Activated CD4-positive, alpha-beta T cell treated with anti-CD3 and anti-CD28 coated beads, Interleukin-2, amount 10 ng/mL, durations not matched to agents 24 days and 14 days (primary cell): ENCODE results near the gene CAND2. TPM values are rescaled to one million over a fixed set of nuclear protein-coding genes. Genes with fewer than 3 reads are reported as not detected.

ENCODE experiments used
- DNase-seq: peaks from one replicate; pipeline ENCODE4 v3.0.0; 2022
- H3K27ac Mint-ChIP-seq: one replicate; pipeline ENCODE4 v1.8.0; 2022; ENCODE audit warnings: mild to moderate bottlenecking, mixed read lengths
- H3K27me3 Mint-ChIP-seq: one replicate; pipeline ENCODE4 v1.8.0; 2022; ENCODE audit warnings: mixed read lengths
- H3K36me3 Mint-ChIP-seq: one replicate; pipeline ENCODE4 v1.8.0; 2022; ENCODE audit warnings: low read depth, mild to moderate bottlenecking, mixed read lengths
- H3K4me1 Mint-ChIP-seq: one replicate; pipeline ENCODE4 v1.8.0; 2021; ENCODE audit warnings: mixed read lengths
- H3K4me3 Mint-ChIP-seq: one replicate; pipeline ENCODE4 v1.8.0; 2022; ENCODE audit warnings: mild to moderate bottlenecking, moderate library complexity, mixed read lengths
- H3K9me3 Mint-ChIP-seq: one replicate; pipeline ENCODE4 v1.8.0; 2021; ENCODE audit warnings: mixed read lengths
- intact Hi-C: fragments of 100-400 bp; cut with micrococcal nuclease; formaldehyde crosslinking; loops from one replicate; pipeline ENCODE4 v1.15.1; 2023
- total RNA-seq: library from RNA; stranded (reverse); gene quantifications from 2 replicates; pipeline ENCODE4 v1.2.3, GENCODE V29; 2022

The CAND2 gene
- total RNA-seq, 1 donor from 2014 or later: 0.75 TPM

DNA sequence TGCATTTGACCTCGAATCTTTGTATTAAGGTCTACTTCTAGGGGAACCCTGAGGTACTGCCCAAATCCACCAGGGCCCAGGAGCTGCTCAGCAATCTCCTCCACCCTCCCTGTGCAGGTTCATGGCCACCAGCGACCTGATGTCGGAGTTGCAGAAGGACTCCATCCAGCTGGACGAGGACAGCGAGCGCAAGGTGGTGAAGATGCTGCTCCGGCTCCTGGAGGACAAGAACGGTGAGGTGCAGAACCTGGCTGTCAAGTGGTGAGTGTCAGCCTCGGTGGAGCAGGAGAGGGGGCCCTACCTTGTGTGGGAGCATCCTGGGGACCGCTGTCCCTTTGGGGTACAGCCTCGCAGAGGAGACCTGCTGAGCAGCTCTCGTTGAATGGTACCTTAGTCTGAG is 6.9 kb downstream of the CAND2 start:
- no peak for DNase-seq
- H3K4me1 Mint-ChIP-seq: no peaks in the 10 kb centered on the region
- H3K4me3 Mint-ChIP-seq: no peak overlapping the region
- no peaks in the 10 kb centered on the region for H3K9me3 Mint-ChIP-seq
- intact Hi-C loops: no loop called here
- H3K36me3 Mint-ChIP-seq: no peaks in the 10 kb centered on the region
- peaks cover 2% of the 10 kb centered on the region for H3K27me3 Mint-ChIP-seq
- H3K27ac Mint-ChIP-seq: no peak overlapping the region

DNA sequence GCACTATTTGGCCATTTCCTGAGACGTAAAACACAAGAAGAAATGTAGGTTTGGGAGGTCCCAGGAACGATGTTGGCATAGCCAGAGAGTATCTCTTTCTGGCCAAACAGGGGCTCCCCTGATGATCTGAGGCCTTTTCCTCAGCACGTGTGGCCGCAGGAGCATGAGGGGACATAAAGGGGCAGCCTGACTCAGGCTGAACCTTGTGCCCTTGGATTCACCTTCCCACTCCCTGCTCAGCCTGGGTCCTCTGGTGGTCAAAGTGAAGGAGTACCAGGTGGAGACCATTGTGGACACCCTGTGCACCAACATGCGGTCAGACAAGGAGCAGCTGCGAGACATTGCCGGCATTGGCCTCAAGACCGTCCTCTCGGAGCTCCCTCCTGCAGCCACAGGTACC is 10.6 kb downstream of the CAND2 start:
- no peak overlapping the region for H3K27ac Mint-ChIP-seq
- intact Hi-C loops: no loop called here
- no peak overlapping the region for H3K4me3 Mint-ChIP-seq
- no peak for DNase-seq
- no peaks in the 10 kb centered on the region for H3K36me3 Mint-ChIP-seq
- peaks cover 7% of the 10 kb centered on the region for H3K4me1 Mint-ChIP-seq
- H3K9me3 Mint-ChIP-seq: no peaks in the 10 kb centered on the region
- peaks cover 10% of the 10 kb centered on the region for H3K27me3 Mint-ChIP-seq

DNA sequence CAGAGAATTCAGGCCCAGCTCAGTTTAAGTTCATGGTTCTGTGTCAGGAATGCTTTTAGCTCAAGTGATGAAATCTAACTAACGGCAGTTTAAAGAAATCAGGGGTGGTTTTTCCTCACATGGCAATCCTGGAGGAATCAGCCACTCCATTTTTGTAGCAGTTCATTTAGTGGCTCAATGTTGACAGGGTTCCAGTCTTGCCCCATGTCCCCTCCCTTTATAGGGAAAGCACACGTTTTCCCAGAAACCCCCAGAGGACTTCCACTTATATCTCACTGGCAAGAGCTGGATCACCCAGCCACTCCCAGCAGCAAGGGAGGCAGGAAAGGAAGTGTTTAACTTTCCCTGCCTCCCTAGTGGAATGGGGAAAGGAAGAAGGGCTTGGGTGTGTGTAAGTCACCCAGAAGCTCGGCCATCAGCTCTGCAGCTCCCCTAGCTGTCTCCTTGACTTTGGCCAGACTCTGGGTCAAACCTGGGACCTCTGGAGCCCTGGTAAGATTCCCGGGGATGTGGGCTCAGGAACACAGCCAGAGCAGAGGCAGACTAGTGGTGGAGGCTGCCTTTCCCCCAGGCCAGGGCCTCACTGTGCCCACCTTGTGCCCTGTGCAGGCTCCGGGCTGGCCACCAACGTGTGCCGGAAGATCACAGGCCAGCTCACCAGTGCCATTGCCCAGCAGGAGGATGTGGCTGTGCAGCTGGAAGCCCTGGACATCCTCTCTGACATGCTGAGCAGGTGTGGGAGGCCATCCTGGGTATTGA is 11.3 kb downstream of the CAND2 start:
- no peaks in the 10 kb centered on the region for H3K9me3 Mint-ChIP-seq
- intact Hi-C loops: no loop called here
- H3K27me3 Mint-ChIP-seq: peaks cover 10% of the 10 kb centered on the region
- no peak overlapping the region for H3K4me3 Mint-ChIP-seq
- H3K4me1 Mint-ChIP-seq: peaks cover 7% of the 10 kb centered on the region
- no peak overlapping the region for H3K27ac Mint-ChIP-seq
- H3K36me3 Mint-ChIP-seq: no peaks in the 10 kb centered on the region
- no peak for DNase-seq

DNA sequence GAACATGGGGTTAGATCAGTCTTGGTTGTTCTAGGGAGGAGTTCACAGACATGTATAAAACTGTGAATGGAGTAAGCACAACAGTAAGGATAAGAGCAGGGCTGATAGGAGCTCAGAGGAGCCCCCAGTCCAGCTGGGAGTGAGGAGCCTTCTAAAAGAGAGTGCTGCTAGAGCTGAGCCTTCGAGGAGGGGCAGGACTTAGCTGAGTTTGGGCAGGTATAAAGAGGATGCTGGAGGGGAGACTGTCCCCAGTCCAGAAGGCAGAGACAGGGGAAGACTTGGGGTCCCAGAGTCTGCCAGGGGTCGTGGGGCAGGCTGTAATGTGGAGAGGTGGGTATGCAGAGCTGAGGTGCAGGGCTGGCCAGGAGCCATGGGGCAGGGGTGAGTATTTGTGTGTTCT is 12.1 kb downstream of the CAND2 start:
- Mint-ChIP-seq H3K9me3 (no peaks in the 10 kb centered on the region), H3K36me3 (no peaks in the 10 kb centered on the region), H3K27me3 (peaks cover 10% of the 10 kb centered on the region), H3K4me1 (peaks cover 7% of the 10 kb centered on the region), H3K27ac (no peak overlapping the region), H3K4me3 (no peak overlapping the region)
- intact Hi-C loops: no loop called here
- DNase-seq: no peak

DNA sequence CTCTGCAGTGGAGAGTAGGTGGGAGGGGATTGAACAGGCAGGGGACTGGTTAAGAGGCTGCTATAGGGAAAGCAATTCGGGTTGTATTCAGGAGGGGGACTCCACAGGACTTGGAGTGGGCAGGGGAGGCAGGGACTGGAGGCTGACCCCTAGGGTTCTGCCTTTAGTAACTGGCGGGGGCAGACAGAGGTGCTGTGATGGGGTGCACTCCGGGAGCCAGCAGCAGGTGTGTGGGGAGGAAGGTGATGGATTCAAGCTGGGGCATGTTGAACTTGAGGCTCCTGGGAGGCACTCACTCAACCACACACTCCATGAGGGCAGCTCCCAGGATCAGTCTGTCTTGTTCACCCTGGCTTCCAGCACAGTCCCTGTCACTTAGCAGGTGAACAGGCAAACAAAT is 12.5 kb downstream of the CAND2 start:
- Mint-ChIP-seq H3K27me3 (peaks cover 10% of the 10 kb centered on the region), H3K36me3 (no peaks in the 10 kb centered on the region), H3K4me3 (peak overlapping the region; percentile 52), H3K27ac (no peak overlapping the region), H3K9me3 (no peaks in the 10 kb centered on the region), H3K4me1 (peaks cover 7% of the 10 kb centered on the region)
- intact Hi-C loops: no loop called here
- DNase-seq: peak; percentile 56

DNA sequence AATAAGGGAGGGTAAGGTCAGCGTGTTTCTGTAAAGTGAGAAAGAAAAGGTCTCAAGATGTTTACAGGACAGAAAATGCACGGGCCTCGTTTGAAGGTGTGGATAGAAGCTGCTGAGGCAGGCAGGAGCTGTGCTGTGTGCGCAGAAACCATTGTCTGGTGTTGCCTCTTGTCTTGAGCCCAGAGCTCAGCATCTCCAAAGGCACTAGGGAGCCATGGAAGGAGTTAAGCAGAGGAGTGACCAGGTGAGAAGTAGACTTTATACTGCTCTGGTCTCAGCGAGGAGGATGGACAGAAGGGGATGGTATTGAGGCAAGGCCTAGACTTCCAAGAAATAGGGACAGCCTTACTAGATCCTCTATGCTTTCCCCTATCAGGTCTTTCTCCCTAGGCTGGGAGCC is 13.0 kb downstream of the CAND2 start:
- Mint-ChIP-seq H3K27ac (no peak overlapping the region), H3K4me1 (peaks cover 7% of the 10 kb centered on the region), H3K9me3 (no peaks in the 10 kb centered on the region), H3K36me3 (no peaks in the 10 kb centered on the region), H3K4me3 (peak overlapping the region; percentile 52), H3K27me3 (peaks cover 10% of the 10 kb centered on the region)
- intact Hi-C loops: no loop called here
- DNase-seq: no peak

DNA sequence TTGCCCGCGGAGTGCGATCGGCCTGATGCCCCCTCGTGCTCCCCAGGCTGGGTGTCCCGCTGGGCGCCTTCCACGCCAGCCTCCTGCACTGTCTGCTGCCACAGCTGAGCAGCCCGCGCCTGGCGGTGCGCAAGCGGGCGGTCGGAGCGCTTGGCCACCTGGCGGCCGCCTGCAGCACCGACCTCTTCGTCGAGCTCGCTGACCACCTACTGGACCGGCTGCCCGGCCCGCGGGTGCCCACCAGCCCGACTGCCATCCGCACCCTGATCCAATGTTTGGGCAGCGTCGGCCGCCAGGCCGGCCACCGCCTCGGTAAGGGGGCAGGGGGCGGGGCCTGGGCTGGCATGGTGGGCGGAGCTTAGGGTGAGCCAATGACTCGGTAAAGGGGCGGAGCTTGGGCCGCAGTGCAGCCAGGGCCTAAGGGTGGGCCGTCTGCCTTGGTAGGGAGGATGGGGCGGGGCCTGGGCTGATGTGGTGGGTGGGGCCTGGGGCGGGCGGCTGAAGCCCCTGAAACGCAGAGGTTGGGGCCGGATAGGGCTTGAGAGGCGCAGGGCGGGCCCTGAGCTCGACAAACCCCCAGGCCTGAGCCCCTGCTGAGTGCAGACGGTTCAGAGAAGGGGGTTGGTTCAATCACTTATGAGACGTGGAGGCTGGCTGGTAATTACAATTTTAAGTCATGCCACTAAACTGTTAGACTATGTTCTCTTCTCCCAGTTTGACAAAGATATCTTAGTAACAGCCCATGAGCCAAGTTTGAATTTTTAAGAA is 13.7 kb downstream of the CAND2 start:
- intact Hi-C loops: loop anchor here (1.0 to 2.0 kb wide), 2 partner anchors 31 to 58 kb away; partner anchors contain the start of gene RPL32
- peak; percentile 97 for DNase-seq
- Mint-ChIP-seq H3K9me3 (no peaks in the 10 kb centered on the region), H3K4me1 (peaks cover 7% of the 10 kb centered on the region), H3K27me3 (peaks cover 10% of the 10 kb centered on the region), H3K27ac (no peak overlapping the region), H3K36me3 (no peaks in the 10 kb centered on the region), H3K4me3 (peak overlapping the region; percentile 71)

DNA sequence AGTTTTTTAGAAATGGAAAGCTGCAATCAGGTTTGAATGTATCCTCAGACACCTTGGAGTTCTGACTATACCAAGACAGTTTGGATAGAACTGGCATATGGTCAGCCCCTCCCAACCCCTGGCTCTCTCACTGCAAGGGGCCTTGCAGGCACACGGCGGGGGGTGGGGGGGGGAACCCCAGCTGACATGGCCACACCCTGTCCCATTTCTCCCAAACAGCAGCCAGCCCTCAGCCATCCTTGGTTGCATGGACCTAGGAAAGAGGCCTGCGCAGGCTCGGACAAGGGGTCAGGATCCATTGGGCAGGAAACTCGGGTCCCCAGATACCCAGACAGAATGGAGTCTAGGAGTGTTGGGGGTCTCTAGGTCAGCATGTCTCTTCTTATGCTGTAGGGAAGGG is 14.5 kb downstream of the CAND2 start:
- Mint-ChIP-seq H3K4me1 (peaks cover 7% of the 10 kb centered on the region), H3K9me3 (no peaks in the 10 kb centered on the region), H3K4me3 (peak overlapping the region; percentile 71)

DNA sequence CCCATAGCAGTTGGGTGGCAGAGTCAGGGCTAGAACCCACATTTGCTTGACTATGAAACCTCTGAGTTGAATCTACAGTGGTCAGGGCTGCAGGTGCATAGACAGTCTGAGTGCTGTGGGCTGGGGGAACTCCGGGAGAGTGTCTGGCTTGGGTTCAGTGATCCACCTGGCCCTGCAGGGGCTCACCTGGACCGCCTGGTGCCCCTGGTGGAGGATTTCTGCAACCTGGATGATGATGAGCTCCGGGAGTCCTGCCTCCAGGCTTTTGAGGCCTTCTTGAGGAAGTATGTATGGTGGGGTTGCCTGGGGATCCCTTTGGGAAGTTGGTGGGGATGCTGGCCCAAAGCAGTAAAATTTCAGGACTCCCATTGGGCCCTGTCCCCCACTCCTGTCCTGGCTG is 16.3 kb downstream of the CAND2 start:
- intact Hi-C loops: no loop called here
- Mint-ChIP-seq H3K4me3 (no peak overlapping the region), H3K9me3 (no peaks in the 10 kb centered on the region), H3K27ac (no peak overlapping the region), H3K4me1 (peaks cover 7% of the 10 kb centered on the region), H3K27me3 (peaks cover 10% of the 10 kb centered on the region), H3K36me3 (no peaks in the 10 kb centered on the region)
- no peak for DNase-seq

More for the DNA sequence above, 14.5 kb downstream of the CAND2 start:
- H3K27ac Mint-ChIP-seq: no peak overlapping the region
- no peak for DNase-seq
- intact Hi-C loops: loop anchor here (1.0 to 2.0 kb wide), 2 partner anchors 30 to 57 kb away; partner anchors contain the start of gene RPL32
- H3K27me3 Mint-ChIP-seq: peaks cover 10% of the 10 kb centered on the region
- H3K36me3 Mint-ChIP-seq: no peaks in the 10 kb centered on the region

DNA sequence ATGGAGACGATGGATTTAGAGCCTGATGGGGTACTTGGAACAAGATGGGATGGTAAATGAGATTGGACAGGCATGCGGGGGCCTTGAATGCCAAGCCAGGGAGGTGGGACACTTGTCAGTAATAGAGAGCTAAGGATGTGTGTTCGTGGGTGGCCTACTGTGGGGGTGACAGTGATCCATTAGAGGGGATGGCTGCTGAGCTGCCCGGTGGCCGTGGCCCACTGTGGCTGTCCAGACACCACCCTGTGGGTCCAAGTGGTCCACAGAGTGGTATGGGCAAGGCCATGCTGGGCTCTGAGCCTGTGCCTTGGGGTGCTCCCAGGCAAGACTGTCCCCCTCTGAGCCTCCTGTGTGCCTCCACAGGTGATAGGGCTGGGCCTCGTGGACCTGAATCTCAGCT is 17.5 kb downstream of the CAND2 start:
- no peak overlapping the region for H3K27ac Mint-ChIP-seq
- intact Hi-C loops: no loop called here
- DNase-seq: peak; percentile 52
- no peak overlapping the region for H3K4me3 Mint-ChIP-seq
- no peaks in the 10 kb centered on the region for H3K9me3 Mint-ChIP-seq
- peaks cover 7% of the 10 kb centered on the region for H3K4me1 Mint-ChIP-seq
- H3K27me3 Mint-ChIP-seq: peaks cover 5% of the 10 kb centered on the region
- no peaks in the 10 kb centered on the region for H3K36me3 Mint-ChIP-seq

DNA sequence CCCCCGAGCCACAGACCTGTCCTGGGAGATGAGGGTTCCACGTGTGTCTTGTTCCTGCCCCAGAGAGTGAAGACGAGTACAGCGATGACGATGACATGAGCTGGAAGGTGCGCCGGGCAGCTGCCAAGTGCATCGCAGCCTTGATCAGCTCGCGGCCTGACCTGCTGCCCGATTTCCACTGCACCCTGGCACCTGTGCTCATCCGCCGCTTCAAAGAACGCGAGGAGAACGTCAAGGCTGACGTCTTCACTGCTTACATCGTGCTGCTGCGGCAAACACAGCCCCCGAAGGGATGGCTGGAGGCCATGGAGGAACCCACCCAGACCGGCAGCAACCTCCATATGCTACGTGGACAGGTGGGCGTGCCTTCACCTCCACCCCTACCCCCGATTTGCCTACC is 18.6 kb downstream of the CAND2 start:
- no peak overlapping the region for H3K4me3 Mint-ChIP-seq
- H3K27me3 Mint-ChIP-seq: no peaks in the 10 kb centered on the region
- peaks cover 5% of the 10 kb centered on the region for H3K4me1 Mint-ChIP-seq
- no peaks in the 10 kb centered on the region for H3K36me3 Mint-ChIP-seq
- intact Hi-C loops: no loop called here
- no peak for DNase-seq
- H3K27ac Mint-ChIP-seq: no peak overlapping the region
- H3K9me3 Mint-ChIP-seq: no peaks in the 10 kb centered on the region

DNA sequence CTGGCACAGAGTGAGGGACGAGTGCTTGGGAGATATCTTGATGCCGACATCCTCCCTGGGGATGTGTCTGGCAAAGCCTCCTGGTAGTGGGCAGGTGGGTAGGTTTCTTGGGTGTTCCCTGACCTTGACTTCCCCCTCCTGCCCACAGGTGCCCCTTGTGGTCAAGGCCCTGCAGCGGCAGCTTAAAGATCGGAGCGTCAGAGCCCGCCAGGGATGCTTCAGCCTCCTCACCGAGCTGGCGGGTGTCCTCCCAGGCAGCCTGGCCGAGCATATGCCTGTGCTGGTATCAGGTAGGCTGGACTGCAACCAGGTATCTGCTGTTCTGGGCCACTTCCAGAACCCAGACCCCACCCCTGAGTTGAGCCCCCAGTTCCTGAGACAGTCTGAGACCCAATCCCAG is 19.2 kb downstream of the CAND2 start:
- H3K27ac Mint-ChIP-seq: no peak overlapping the region
- H3K27me3 Mint-ChIP-seq: no peaks in the 10 kb centered on the region
- peaks cover under 1% of the 10 kb centered on the region for H3K4me1 Mint-ChIP-seq
- H3K4me3 Mint-ChIP-seq: no peak overlapping the region
- H3K36me3 Mint-ChIP-seq: no peaks in the 10 kb centered on the region
- intact Hi-C loops: no loop called here
- H3K9me3 Mint-ChIP-seq: no peaks in the 10 kb centered on the region
- DNase-seq: no peak

DNA sequence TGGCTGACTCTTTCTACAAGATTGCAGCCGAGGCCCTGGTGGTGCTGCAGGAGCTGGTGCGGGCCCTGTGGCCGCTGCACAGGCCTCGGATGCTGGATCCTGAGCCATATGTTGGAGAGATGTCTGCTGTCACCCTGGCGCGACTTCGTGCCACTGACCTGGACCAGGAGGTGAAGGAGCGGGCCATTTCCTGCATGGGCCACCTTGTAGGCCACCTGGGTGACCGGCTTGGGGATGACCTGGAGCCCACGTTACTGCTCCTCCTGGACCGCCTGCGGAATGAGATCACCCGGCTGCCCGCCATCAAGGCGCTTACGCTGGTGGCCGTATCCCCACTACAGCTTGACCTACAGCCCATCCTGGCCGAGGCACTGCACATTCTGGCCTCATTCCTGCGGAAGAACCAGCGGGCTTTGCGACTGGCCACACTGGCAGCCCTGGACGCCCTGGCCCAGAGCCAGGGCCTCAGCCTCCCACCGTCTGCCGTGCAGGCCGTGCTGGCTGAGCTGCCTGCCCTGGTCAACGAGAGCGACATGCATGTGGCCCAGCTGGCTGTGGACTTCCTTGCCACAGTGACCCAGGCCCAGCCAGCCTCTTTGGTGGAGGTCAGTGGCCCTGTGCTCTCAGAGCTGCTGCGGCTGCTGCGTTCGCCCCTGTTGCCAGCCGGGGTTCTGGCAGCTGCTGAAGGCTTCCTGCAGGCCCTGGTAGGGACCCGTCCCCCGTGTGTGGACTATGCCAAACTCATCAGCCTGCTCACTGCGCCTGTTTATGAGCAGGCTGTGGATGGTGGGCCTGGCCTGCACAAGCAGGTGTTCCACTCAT is 20.3 kb downstream of the CAND2 start:
- H3K27ac Mint-ChIP-seq: no peak overlapping the region
- no peaks in the 10 kb centered on the region for H3K4me1 Mint-ChIP-seq
- H3K9me3 Mint-ChIP-seq: no peaks in the 10 kb centered on the region
- no peak for DNase-seq
- no peak overlapping the region for H3K4me3 Mint-ChIP-seq
- H3K27me3 Mint-ChIP-seq: no peaks in the 10 kb centered on the region
- intact Hi-C loops: no loop called here
- no peaks in the 10 kb centered on the region for H3K36me3 Mint-ChIP-seq

DNA sequence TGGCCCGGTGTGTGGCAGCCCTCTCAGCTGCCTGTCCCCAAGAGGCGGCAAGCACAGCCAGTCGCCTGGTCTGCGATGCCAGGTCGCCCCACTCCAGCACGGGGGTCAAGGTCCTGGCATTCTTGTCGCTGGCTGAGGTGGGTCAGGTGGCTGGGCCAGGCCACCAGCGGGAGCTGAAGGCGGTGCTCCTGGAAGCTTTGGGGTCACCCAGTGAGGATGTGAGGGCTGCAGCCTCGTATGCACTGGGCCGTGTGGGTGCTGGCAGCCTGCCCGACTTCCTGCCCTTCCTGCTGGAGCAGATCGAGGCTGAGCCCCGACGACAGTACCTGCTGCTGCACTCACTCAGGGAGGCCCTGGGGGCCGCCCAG is 20.8 kb downstream of the CAND2 start:
- intact Hi-C loops: no loop called here
- H3K9me3 Mint-ChIP-seq: no peaks in the 10 kb centered on the region
- no peaks in the 10 kb centered on the region for H3K27me3 Mint-ChIP-seq
- no peaks in the 10 kb centered on the region for H3K36me3 Mint-ChIP-seq
- no peak overlapping the region for H3K4me3 Mint-ChIP-seq
- DNase-seq: no peak
- no peaks in the 10 kb centered on the region for H3K4me1 Mint-ChIP-seq
- no peak overlapping the region for H3K27ac Mint-ChIP-seq
